HepG2 (cell line): ENCODE measurements around the gene NUCB1. TPM values are rescaled to one million over a fixed set of nuclear protein-coding genes. Genes with fewer than 3 reads are reported as not detected.

Experiments used
- BCL6 ChIP-seq: IDR thresholded peaks from 2 replicates; pipeline ENCODE4 v1.6.1; 2016; ENCODE audit warnings: missing genetic modification reagents, missing compliant biosample characterization
- HOXA5 ChIP-seq: sonication (generic); formaldehyde crosslinking; IDR thresholded peaks from 2 replicates; pipeline ENCODE4 v1.4.0; 2020; ENCODE audit warnings: missing genetic modification reagents
- NFATC3 ChIP-seq: sonication (generic); formaldehyde crosslinking; IDR thresholded peaks from 2 replicates; pipeline ENCODE4 v1.5.1; 2020; ENCODE audit warnings: mild to moderate bottlenecking, missing genetic modification reagents
- NKX3-1 ChIP-seq: sonication (generic); formaldehyde crosslinking; IDR thresholded peaks from 2 replicates; pipeline ENCODE4 v1.5.0; 2020; ENCODE audit warnings: missing genetic modification reagents
- SKI ChIP-seq: fragments of 450-650 bp; IDR thresholded peaks from one replicate; pipeline ENCODE4 v1.6.1; 2018; ENCODE audit warnings: mild to moderate bottlenecking; ENCODE audit not compliant: partially characterized antibody
- TGIF2 ChIP-seq: IDR thresholded peaks from 2 replicates; pipeline ENCODE4 v1.6.1; 2016; ENCODE audit warnings: control low read depth, missing compliant biosample characterization
- THYN1 ChIP-seq: sonication (generic); formaldehyde crosslinking; IDR thresholded peaks from 2 replicates; pipeline ENCODE4 v1.8.1; 2023; ENCODE audit warnings: low read depth, mild to moderate bottlenecking, moderate library complexity, missing genetic modification reagents, borderline replicate concordance
- TOE1 ChIP-seq: sonication (generic); formaldehyde crosslinking; IDR thresholded peaks from 2 replicates; pipeline ENCODE4 v1.4.0; 2020; ENCODE audit warnings: mild to moderate bottlenecking, missing genetic modification reagents
- U2AF1 ChIP-seq: fragments of 200-400 bp; formaldehyde crosslinking; optimal IDR thresholded peaks from 2 replicates; pipeline ENCODE3; 2017; ENCODE audit warnings: mild to moderate bottlenecking, low read depth, low read length
- ZNF430 ChIP-seq: sonication (generic); formaldehyde crosslinking; IDR thresholded peaks from 2 replicates; pipeline ENCODE4 v1.9.0; 2021; ENCODE audit warnings: mild to moderate bottlenecking, missing genetic modification reagents
- ZNF557 ChIP-seq: sonication (generic); formaldehyde crosslinking; IDR thresholded peaks from 2 replicates; pipeline ENCODE4 v1.4.0; 2020; ENCODE audit warnings: missing genetic modification reagents
- ZNF614 ChIP-seq: IDR thresholded peaks from 2 replicates; pipeline ENCODE4 v1.6.1; 2018; ENCODE audit warnings: missing biosample characterization, missing genetic modification reagents, inconsistent platforms, borderline replicate concordance
- ZNF629 ChIP-seq: sonication (generic); formaldehyde crosslinking; conservative IDR thresholded peaks from 2 replicates; pipeline ENCODE4 v1.5.0; 2020; ENCODE audit warnings: missing genetic modification reagents
- polyA plus RNA-seq, 8 experiments: library from polyadenylated mRNA; depleted of rRNA in 3 of 8; stranded (reverse) in 7 of 8; unstranded in 1 of 8; fragments of >200 nt; fragmentation: Illumina TruSeq in 4 of 8; extraction: Trizol in 4 of 8; gene quantifications; 2 replicates each; pipeline versions ENCODE4 v1.2.1 to v1.2.3, GENCODE V29; 2011 to 2016; ENCODE audit warnings: low read depth in 4 of 8, missing spikeins in 1 of 8, mixed read lengths in 1 of 8; ENCODE audit not compliant: insufficient read depth in 1 of 8
- total RNA-seq, 5 experiments: library from RNA; depleted of rRNA; stranded (reverse); fragments of >200 nt; fragmentation: Illumina TruSeq; extraction: Trizol; gene quantifications; 2 replicates each; pipeline ENCODE4 v1.2.3, GENCODE V29; 2016; ENCODE audit warnings: low read depth in 1 of 5
- TF ChIP-seq, protein P1 (sequence below): sonication (generic); formaldehyde crosslinking; IDR thresholded peaks from 2 replicates; pipeline ENCODE4 v1.5.0; 2020; ENCODE audit warnings: mild to moderate bottlenecking, missing genetic modification reagents, borderline replicate concordance
- TF ChIP-seq, protein P2 (sequence below): sonication (generic); formaldehyde crosslinking; IDR thresholded peaks from 2 replicates; pipeline ENCODE4 v1.4.0; 2020; ENCODE audit warnings: missing genetic modification reagents
- TF ChIP-seq, protein P3 (sequence below): sonication (generic); formaldehyde crosslinking; IDR thresholded peaks from 2 replicates; pipeline ENCODE4 v1.4.0; 2020; ENCODE audit warnings: mild to moderate bottlenecking, missing genetic modification reagents, borderline replicate concordance
- TF ChIP-seq, protein P4 (sequence below): sonication (generic); formaldehyde crosslinking; IDR thresholded peaks from 2 replicates; pipeline ENCODE4 v1.4.0; 2020; ENCODE audit warnings: missing genetic modification reagents

NUCB1 gene
- total and polyA plus RNA-seq, 2 of the 13 experiments (the other 11 are each of a cell fraction or from before 2014, with no cell fraction given): 82.3 to 106 TPM

DNA sequence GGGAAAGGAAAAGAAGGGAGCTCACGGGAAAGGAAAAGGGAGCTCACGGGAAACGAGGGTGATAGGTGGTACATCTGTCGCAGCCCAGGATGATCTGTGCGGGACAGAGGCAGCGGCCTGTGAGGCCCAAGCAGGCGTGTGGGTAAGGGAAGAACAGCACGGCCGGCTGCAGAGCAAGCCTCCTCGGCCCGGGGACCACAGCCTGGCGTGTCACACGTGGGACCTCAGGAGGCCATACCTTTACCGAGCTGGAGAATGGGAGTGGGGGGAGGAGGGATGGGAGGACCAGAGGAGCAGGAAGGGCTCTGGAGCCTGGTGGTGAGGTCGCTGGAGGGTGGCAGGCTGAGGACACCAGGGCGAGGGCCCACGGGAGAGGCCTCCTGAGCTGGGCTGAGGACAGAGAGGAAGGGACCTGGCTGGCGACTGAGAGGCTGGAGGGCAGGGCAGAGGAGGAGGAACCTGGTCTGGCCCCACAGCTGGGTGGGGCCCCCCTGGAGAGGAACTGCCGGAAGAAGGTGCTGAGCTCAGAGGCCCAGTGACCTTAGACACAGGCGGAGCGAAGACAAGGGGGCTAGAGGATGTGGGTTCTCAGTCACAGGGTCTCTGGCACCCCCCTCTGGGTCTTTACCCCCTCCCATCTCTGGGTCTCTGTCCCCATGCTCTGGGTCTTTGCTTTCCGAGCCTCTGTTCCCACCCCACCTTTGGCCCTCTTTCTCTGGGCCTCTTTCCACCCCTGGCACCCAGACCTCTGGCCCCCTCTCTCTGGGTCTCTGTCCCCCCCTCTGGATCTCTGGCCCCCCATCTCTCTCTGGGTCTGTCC is 62.1 kb downstream of the NUCB1 start (continued):
- TF ChIP-seq, protein P1, sequence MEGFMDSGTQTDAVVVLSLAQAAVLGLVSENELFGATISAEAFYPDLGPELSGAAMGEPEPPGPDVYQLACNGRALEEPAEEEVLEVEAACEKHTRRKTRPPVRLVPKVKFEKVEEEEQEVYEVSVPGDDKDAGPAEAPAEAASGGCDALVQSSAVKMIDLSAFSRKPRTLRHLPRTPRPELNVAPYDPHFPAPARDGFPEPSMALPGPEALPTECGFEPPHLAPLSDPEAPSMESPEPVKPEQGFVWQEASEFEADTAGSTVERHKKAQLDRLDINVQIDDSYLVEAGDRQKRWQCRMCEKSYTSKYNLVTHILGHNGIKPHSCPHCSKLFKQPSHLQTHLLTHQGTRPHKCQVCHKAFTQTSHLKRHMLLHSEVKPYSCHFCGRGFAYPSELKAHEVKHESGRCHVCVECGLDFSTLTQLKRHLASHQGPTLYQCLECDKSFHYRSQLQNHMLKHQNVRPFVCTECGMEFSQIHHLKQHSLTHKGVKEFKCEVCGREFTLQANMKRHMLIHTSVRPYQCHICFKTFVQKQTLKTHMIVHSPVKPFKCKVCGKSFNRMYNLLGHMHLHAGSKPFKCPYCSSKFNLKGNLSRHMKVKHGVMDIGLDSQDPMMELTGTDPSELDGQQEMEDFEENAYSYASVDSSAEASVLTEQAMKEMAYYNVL (CRISPR knock-in tag): no peak
- peak; percentile 33; the same call in 1 of the 2 replicates for TF ChIP-seq BCL6
- peak; percentile 88 for TF ChIP-seq ZNF557
- peak; percentile 84 for TF ChIP-seq ZNF629 (CRISPR knock-in tag)
- TF ChIP-seq NKX3-1 (CRISPR knock-in tag): no peak; the same call in 1 of the 2 replicates
- TF ChIP-seq TGIF2 (CRISPR knock-in tag): peak; percentile 51; the same call in 1 of the 2 replicates
- TF ChIP-seq THYN1 (CRISPR knock-in tag): 0 out of 2 replicates have a peak, but pooled peaks have one; percentile 62
- peak; percentile 63; the same call in 1 of the 2 replicates for TF ChIP-seq ZNF614 (CRISPR knock-in tag)
- TF ChIP-seq NFATC3: peak; percentile 68; the same call in 1 of the 2 replicates
- TF ChIP-seq, protein P2, sequence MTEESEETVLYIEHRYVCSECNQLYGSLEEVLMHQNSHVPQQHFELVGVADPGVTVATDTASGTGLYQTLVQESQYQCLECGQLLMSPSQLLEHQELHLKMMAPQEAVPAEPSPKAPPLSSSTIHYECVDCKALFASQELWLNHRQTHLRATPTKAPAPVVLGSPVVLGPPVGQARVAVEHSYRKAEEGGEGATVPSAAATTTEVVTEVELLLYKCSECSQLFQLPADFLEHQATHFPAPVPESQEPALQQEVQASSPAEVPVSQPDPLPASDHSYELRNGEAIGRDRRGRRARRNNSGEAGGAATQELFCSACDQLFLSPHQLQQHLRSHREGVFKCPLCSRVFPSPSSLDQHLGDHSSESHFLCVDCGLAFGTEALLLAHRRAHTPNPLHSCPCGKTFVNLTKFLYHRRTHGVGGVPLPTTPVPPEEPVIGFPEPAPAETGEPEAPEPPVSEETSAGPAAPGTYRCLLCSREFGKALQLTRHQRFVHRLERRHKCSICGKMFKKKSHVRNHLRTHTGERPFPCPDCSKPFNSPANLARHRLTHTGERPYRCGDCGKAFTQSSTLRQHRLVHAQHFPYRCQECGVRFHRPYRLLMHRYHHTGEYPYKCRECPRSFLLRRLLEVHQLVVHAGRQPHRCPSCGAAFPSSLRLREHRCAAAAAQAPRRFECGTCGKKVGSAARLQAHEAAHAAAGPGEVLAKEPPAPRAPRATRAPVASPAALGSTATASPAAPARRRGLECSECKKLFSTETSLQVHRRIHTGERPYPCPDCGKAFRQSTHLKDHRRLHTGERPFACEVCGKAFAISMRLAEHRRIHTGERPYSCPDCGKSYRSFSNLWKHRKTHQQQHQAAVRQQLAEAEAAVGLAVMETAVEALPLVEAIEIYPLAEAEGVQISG (CRISPR knock-in tag): peak; percentile 85
- peak; percentile 86 for TF ChIP-seq HOXA5 (CRISPR knock-in tag)
- TF ChIP-seq SKI: peak; percentile 33
- TF ChIP-seq, protein P3, sequence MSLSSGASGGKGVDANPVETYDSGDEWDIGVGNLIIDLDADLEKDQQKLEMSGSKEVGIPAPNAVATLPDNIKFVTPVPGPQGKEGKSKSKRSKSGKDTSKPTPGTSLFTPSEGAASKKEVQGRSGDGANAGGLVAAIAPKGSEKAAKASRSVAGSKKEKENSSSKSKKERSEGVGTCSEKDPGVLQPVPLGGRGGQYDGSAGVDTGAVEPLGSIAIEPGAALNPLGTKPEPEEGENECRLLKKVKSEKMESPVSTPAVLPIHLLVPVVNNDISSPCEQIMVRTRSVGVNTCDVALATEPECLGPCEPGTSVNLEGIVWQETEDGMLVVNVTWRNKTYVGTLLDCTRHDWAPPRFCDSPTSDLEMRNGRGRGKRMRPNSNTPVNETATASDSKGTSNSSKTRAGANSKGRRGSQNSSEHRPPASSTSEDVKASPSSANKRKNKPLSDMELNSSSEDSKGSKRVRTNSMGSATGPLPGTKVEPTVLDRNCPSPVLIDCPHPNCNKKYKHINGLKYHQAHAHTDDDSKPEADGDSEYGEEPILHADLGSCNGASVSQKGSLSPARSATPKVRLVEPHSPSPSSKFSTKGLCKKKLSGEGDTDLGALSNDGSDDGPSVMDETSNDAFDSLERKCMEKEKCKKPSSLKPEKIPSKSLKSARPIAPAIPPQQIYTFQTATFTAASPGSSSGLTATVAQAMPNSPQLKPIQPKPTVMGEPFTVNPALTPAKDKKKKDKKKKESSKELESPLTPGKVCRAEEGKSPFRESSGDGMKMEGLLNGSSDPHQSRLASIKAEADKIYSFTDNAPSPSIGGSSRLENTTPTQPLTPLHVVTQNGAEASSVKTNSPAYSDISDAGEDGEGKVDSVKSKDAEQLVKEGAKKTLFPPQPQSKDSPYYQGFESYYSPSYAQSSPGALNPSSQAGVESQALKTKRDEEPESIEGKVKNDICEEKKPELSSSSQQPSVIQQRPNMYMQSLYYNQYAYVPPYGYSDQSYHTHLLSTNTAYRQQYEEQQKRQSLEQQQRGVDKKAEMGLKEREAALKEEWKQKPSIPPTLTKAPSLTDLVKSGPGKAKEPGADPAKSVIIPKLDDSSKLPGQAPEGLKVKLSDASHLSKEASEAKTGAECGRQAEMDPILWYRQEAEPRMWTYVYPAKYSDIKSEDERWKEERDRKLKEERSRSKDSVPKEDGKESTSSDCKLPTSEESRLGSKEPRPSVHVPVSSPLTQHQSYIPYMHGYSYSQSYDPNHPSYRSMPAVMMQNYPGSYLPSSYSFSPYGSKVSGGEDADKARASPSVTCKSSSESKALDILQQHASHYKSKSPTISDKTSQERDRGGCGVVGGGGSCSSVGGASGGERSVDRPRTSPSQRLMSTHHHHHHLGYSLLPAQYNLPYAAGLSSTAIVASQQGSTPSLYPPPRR (CRISPR knock-in tag): peak; percentile 66
- TF ChIP-seq, protein P4, sequence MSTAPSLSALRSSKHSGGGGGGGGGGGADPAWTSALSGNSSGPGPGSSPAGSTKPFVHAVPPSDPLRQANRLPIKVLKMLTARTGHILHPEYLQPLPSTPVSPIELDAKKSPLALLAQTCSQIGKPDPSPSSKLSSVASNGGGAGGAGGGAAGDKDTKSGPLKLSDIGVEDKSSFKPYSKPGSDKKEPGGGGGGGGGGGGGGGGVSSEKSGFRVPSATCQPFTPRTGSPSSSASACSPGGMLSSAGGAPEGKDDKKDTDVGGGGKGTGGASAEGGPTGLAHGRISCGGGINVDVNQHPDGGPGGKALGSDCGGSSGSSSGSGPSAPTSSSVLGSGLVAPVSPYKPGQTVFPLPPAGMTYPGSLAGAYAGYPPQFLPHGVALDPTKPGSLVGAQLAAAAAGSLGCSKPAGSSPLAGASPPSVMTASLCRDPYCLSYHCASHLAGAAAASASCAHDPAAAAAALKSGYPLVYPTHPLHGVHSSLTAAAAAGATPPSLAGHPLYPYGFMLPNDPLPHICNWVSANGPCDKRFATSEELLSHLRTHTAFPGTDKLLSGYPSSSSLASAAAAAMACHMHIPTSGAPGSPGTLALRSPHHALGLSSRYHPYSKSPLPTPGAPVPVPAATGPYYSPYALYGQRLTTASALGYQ: peak; percentile 75; the same call in 1 of the 2 replicates
- TF ChIP-seq U2AF1: peak; percentile 76
- TF ChIP-seq TOE1 (CRISPR knock-in tag): 0 out of 2 replicates have a peak, but pooled peaks have one; percentile 81
- peak; percentile 73 for TF ChIP-seq ZNF430 (CRISPR knock-in tag)
